Memory B cell (primary cell): ENCODE data around the gene CCL27.

Experiments
- ATAC-seq: fragments of 150-1000 bp; cut with Tn5 transposase; 2 replicates; pipeline ENCODE4 v1.10.0; 2021; ENCODE audit warnings: low read depth, mild to moderate bottlenecking, moderate library complexity
- DNase-seq, 2 donors: peaks; one replicate each; pipeline ENCODE4 v3.0.0; 2022; ENCODE audit warnings: low spot score in 2 of 2
- H3K27ac Mint-ChIP-seq: one replicate; pipeline ENCODE4 v1.8.0; 2022; ENCODE audit warnings: mild to moderate bottlenecking, moderate library complexity, mixed read lengths
- H3K27me3 Mint-ChIP-seq: one replicate; pipeline ENCODE4 v1.8.0; 2022; ENCODE audit warnings: mixed read lengths
- H3K36me3 Mint-ChIP-seq: one replicate; pipeline ENCODE4 v1.8.0; 2022; ENCODE audit warnings: mild to moderate bottlenecking, mixed read lengths
- H3K4me1 Mint-ChIP-seq: one replicate; pipeline ENCODE4 v1.8.0; 2022; ENCODE audit warnings: mixed read lengths
- H3K4me3 Mint-ChIP-seq: one replicate; pipeline ENCODE4 v1.8.0; 2022; ENCODE audit warnings: mild to moderate bottlenecking, moderate library complexity, mixed read lengths
- H3K9me3 Mint-ChIP-seq: one replicate; pipeline ENCODE4 v1.8.0; 2022; ENCODE audit warnings: mixed read lengths

Gene CCL27

DNA sequence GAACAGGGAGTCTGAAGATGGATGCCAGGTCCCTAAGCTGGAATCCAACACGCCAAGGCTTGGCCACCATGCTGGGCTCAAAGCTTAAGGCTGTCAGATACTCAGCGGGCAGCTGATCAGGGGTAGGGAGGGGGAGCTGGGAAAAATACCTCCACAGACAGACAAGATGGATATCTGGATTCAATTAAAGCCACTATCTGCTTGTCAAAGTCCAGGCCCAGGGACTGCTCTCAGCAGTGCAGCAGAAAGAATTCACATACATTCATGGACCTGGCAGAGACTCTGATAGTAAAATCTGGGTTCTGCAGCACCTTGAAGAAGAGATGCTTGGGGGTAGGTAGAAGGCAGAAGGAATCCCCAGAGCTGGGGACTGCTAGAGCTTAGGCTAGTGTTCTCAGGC, 47.3 kb downstream of the CCL27 start:
- Mint-ChIP-seq H3K36me3 (peaks cover 15% of the 10 kb centered on the region), H3K4me3 (no peak overlapping the region)
- no peak for ATAC-seq

DNA sequence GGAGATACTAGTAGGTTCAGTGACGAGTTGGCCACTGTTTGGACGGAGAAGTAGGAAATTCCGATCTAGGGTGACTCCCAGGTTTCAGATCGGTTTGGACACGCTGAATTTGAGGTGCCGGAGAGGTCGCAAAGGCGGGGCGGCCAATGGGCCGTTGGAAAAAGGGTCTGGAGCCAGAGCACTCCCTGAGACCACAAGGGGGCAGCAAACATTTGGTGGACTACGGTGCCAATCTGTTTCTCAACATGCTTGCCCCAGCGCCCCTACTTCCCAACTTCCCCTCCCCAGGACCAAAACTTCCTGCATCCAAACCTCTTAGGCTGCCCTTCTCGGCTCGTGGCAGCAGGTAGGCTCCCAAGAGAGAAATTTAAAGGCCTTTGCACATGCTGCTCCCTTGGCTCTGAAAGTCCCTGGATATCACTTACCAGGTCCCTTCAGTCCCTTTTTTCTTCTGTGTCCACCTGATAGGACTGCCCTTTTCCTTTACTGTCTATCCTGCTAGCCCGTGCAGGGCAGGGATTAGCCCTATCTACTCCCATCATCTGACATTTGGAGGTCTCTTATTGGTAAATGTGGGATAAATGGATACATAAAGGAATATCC, 49.6 kb downstream of the CCL27 start:
- ATAC-seq = peak; percentile 48
- no peaks in the 10 kb centered on the region for H3K9me3 Mint-ChIP-seq
- H3K4me3 Mint-ChIP-seq = peak overlapping the region; percentile 90
- DNase-seq = peak; percentile 69 to 74
- H3K4me1 Mint-ChIP-seq = peaks cover 12% of the 10 kb centered on the region
- peaks cover 13% of the 10 kb centered on the region for H3K36me3 Mint-ChIP-seq
- no peaks in the 10 kb centered on the region for H3K27me3 Mint-ChIP-seq
- H3K27ac Mint-ChIP-seq = peak overlapping the region; percentile 89

More for the DNA sequence above, 47.3 kb downstream of the CCL27 start:
- Mint-ChIP-seq H3K27me3 (no peaks in the 10 kb centered on the region), H3K4me1 (peaks cover 23% of the 10 kb centered on the region), H3K9me3 (no peaks in the 10 kb centered on the region), H3K27ac (no peak overlapping the region)
- DNase-seq = no peak
